ENCODE data around the gene FHOD1. TPM values are rescaled to one million over a fixed set of nuclear protein-coding genes. Genes with fewer than 3 reads are reported as not detected.

The FHOD1 gene
- total and polyA plus RNA-seq, 9 of the 15 experiments (the other 6 are each of a cell fraction or from before 2014, with no cell fraction given) = 18.7 to 126 (median 32.3) TPM

DNA sequence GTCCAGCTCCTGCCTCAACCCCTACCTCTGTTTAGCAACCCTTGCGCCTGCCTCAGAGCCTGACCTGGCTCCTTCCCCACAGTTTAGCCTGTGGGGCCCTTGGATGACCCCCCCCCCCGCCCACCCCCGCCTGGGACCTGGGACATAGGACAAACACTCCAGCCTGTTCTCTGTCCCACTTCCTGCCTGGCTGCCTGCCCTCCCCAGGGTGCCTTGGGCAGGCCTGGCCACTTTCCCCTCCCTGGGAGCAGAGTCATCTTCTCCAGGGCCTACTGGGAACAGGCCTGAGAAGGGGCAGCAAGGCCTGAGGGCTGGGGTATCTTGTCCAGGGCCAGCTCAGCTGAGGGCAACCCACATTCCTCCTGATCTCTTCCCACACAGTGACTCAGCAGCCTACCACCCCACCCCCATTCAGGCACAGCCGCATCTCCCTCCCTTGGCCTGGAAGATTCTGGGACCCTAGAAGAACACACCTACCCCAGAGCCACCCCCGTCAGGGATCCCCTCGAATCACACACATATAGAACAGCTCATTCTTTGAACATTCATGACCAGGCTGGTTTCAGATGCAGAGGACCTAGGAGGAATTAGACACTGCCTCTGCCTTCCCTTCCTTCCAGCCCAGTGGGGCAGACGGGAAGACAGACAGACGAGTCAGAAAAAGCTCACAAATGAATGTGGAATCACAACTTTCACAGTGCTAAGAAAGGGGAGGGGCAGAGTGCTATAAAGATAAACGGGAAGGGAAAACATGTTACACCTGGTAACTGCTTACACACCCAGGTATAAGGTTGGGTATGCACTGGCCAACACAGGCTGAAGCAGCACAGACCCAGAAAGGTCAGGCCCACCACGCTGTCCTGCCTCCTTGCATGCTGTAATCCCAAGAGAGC lies 6.0 kb downstream of the FHOD1 start (continued):
- TF ChIP-seq, protein P1, sequence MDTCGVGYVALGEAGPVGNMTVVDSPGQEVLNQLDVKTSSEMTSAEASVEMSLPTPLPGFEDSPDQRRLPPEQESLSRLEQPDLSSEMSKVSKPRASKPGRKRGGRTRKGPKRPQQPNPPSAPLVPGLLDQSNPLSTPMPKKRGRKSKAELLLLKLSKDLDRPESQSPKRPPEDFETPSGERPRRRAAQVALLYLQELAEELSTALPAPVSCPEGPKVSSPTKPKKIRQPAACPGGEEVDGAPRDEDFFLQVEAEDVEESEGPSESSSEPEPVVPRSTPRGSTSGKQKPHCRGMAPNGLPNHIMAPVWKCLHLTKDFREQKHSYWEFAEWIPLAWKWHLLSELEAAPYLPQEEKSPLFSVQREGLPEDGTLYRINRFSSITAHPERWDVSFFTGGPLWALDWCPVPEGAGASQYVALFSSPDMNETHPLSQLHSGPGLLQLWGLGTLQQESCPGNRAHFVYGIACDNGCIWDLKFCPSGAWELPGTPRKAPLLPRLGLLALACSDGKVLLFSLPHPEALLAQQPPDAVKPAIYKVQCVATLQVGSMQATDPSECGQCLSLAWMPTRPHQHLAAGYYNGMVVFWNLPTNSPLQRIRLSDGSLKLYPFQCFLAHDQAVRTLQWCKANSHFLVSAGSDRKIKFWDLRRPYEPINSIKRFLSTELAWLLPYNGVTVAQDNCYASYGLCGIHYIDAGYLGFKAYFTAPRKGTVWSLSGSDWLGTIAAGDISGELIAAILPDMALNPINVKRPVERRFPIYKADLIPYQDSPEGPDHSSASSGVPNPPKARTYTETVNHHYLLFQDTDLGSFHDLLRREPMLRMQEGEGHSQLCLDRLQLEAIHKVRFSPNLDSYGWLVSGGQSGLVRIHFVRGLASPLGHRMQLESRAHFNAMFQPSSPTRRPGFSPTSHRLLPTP (IDR thresholded peaks at IDR 0.05; ENCODE audit: borderline replicate concordance, extremely low read depth, insufficient read length) = no peak
- 0 out of 2 replicates have a peak, but pooled peaks have one; percentile 46 for TF ChIP-seq ZNF583 (CRISPR knock-in tag; IDR thresholded peaks at IDR 0.05)
- TF ChIP-seq RB1 (IDR thresholded peaks at IDR 0.05; ENCODE audit: low read depth) = no peak
- no peak for TF ChIP-seq ZNF174 (CRISPR knock-in tag; IDR thresholded peaks at IDR 0.05)
- no peak for TF ChIP-seq HMGN3 (IDR thresholded peaks at IDR 0.05; ENCODE audit: borderline replicate concordance, extremely low read depth, insufficient read length, low read depth, low read length)
- no peak for TF ChIP-seq POU5F1 (IDR thresholded peaks at IDR 0.05; ENCODE audit: borderline replicate concordance, low read depth, low read length, partially characterized antibody)
- TF ChIP-seq MAZ (CRISPR knock-in tag; conservative IDR thresholded peaks at IDR 0.05 in 1 of 2, IDR thresholded peaks at IDR 0.05 in 1 of 2) = peak; percentile 36 to 54; a peak in 2 of 4 replicates
- TF ChIP-seq, protein P2, sequence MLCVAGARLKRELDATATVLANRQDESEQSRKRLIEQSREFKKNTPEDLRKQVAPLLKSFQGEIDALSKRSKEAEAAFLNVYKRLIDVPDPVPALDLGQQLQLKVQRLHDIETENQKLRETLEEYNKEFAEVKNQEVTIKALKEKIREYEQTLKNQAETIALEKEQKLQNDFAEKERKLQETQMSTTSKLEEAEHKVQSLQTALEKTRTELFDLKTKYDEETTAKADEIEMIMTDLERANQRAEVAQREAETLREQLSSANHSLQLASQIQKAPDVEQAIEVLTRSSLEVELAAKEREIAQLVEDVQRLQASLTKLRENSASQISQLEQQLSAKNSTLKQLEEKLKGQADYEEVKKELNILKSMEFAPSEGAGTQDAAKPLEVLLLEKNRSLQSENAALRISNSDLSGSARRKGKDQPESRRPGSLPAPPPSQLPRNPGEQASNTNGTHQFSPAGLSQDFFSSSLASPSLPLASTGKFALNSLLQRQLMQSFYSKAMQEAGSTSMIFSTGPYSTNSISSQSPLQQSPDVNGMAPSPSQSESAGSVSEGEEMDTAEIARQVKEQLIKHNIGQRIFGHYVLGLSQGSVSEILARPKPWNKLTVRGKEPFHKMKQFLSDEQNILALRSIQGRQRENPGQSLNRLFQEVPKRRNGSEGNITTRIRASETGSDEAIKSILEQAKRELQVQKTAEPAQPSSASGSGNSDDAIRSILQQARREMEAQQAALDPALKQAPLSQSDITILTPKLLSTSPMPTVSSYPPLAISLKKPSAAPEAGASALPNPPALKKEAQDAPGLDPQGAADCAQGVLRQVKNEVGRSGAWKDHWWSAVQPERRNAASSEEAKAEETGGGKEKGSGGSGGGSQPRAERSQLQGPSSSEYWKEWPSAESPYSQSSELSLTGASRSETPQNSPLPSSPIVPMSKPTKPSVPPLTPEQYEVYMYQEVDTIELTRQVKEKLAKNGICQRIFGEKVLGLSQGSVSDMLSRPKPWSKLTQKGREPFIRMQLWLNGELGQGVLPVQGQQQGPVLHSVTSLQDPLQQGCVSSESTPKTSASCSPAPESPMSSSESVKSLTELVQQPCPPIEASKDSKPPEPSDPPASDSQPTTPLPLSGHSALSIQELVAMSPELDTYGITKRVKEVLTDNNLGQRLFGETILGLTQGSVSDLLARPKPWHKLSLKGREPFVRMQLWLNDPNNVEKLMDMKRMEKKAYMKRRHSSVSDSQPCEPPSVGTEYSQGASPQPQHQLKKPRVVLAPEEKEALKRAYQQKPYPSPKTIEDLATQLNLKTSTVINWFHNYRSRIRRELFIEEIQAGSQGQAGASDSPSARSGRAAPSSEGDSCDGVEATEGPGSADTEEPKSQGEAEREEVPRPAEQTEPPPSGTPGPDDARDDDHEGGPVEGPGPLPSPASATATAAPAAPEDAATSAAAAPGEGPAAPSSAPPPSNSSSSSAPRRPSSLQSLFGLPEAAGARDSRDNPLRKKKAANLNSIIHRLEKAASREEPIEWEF (CRISPR knock-in tag; IDR thresholded peaks at IDR 0.05) = no peak
- no peak for TF ChIP-seq CCAR2 (IDR thresholded peaks at IDR 0.05; ENCODE audit: low read depth, low read length)
- no peak for TF ChIP-seq ZNF707 (CRISPR knock-in tag; conservative IDR thresholded peaks at IDR 0.05)
- peak; percentile 46; the same call in 1 of the 2 replicates for TF ChIP-seq CREM (IDR thresholded peaks at IDR 0.05; ENCODE audit: low read depth)
- TF ChIP-seq PHF20 (IDR thresholded peaks at IDR 0.05; ENCODE audit: partially characterized antibody) = no peak
- peak; percentile 53 for TF ChIP-seq RBBP5 (IDR thresholded peaks at IDR 0.05; ENCODE audit: borderline replicate concordance, insufficient read depth, low read length, poor library complexity, severe bottlenecking)
- 0 out of 2 replicates have a peak, but pooled peaks have one; percentile 49 for TF ChIP-seq JUN (IDR thresholded peaks at IDR 0.05; ENCODE audit: borderline replicate concordance, low read depth, low read length)
- no peak for TF ChIP-seq JUN (CRISPR knock-in tag; IDR thresholded peaks at IDR 0.05; ENCODE audit: borderline replicate concordance)
- TF ChIP-seq NFATC3 (IDR thresholded peaks at IDR 0.05) = no peak
- TF ChIP-seq MTA1 (IDR thresholded peaks at IDR 0.05; ENCODE audit: borderline replicate concordance) = peak; percentile 49; the same call in 1 of the 2 replicates
- TF ChIP-seq FOXM1 (IDR thresholded peaks at IDR 0.05; ENCODE audit: low read depth) = no peak
- TF ChIP-seq FOXM1 (CRISPR knock-in tag; IDR thresholded peaks at IDR 0.05; ENCODE audit: low read depth) = no peak
- no peak for TF ChIP-seq ZNF124 (CRISPR knock-in tag; IDR thresholded peaks at IDR 0.05)

All from K562 (cell line).